HL-60 (cell line): ENCODE measurements around the gene DEXI.

Source experiments
- GABPA ChIP-seq: IDR thresholded peaks from 2 replicates; pipeline ENCODE4 v1.6.1; 2012; ENCODE audit warnings: low read depth
- POLR2AphosphoS5 ChIP-seq: IDR thresholded peaks from 2 replicates; pipeline ENCODE4 v1.6.1; 2012; ENCODE audit warnings: low read depth
- REST ChIP-seq: IDR thresholded peaks from 2 replicates; pipeline ENCODE4 v1.6.1; 2012; ENCODE audit warnings: low read depth; ENCODE audit not compliant: insufficient replicate concordance
- TF ChIP-seq, protein P1 (sequence below): IDR thresholded peaks from one replicate; pipeline ENCODE4 v1.5.1; 2011; ENCODE audit warnings: low read length, control low read depth, inconsistent platforms; ENCODE audit not compliant: insufficient read depth

DNA sequence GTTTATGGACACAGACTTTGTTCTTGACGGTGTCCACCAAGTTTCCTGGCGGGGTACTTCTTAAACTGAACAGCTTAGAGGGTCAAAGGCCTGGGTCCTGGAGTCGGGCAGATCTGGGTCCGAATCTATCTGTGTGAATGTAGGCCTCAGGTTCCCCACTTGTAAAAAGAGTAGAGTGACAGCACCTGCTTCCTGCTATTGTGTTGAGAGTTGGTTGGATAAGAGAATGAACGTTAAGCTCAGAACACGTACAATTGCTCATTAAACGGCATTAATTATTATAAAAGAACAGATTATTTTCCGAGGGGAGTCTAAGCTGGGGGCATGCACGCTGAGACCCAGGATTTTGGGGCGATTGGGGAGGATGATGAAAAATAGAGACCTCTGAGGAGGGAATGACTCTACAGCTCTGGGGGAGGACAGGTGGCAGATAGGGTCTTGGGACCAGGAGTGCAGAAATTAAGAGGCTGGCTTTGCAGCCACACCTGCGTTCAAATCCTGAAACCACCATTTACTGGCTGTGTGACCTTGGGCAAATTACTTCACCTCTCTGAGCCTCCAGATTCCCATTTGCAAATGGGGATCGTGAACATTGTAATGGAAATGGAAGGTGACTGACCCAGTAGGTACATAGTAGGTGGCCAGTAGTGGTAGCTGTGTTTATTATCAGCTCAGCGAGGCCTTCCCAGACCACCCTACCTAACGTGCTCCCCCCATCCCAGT, 3.0 kb upstream of the DEXI start:
- TF ChIP-seq, protein P1, sequence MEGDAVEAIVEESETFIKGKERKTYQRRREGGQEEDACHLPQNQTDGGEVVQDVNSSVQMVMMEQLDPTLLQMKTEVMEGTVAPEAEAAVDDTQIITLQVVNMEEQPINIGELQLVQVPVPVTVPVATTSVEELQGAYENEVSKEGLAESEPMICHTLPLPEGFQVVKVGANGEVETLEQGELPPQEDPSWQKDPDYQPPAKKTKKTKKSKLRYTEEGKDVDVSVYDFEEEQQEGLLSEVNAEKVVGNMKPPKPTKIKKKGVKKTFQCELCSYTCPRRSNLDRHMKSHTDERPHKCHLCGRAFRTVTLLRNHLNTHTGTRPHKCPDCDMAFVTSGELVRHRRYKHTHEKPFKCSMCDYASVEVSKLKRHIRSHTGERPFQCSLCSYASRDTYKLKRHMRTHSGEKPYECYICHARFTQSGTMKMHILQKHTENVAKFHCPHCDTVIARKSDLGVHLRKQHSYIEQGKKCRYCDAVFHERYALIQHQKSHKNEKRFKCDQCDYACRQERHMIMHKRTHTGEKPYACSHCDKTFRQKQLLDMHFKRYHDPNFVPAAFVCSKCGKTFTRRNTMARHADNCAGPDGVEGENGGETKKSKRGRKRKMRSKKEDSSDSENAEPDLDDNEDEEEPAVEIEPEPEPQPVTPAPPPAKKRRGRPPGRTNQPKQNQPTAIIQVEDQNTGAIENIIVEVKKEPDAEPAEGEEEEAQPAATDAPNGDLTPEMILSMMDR, result no peak
- no peak for TF ChIP-seq REST
- no peak for TF ChIP-seq POLR2AphosphoS5
- no peak for TF ChIP-seq GABPA
